ENCODE results near the gene PCDH1. TPM values are rescaled to one million over a fixed set of nuclear protein-coding genes. Genes with fewer than 3 reads are reported as not detected.

PCDH1 gene
- total RNA-seq, 1 donor from 2014 or later, result 11.5 TPM

GRCh38 chr5:141816598-141817399 is 61.4 kb downstream of the PCDH1 start:
- no peaks in the 10 kb centered on the region for H4K20me1 ChIP-seq (ENCODE audit: insufficient read depth, low read length)
- no peaks in the 10 kb centered on the region for H3K9me3 ChIP-seq (ENCODE audit: insufficient read depth, low read depth, low read length)
- Mint-ChIP-seq H3K27ac (ENCODE audit: unreplicated experiment) (no peak overlapping the region), H3K9me3 (ENCODE audit: unreplicated experiment) (peaks cover 4% of the 10 kb centered on the region), H3K36me3 (ENCODE audit: low read depth, unreplicated experiment) (no peaks in the 10 kb centered on the region), H3K27me3 (ENCODE audit: low read depth, unreplicated experiment) (peaks cover 21% of the 10 kb centered on the region), H3K4me3 (ENCODE audit: unreplicated experiment) (no peak overlapping the region), H3K4me1 (ENCODE audit: low read depth, unreplicated experiment) (peaks cover 16% of the 10 kb centered on the region)
- no peaks in the 10 kb centered on the region for H3K4me1 ChIP-seq (ENCODE audit: insufficient read depth, low read length)
- TF ChIP-seq CTCF (IDR thresholded peaks at IDR 0.05; ENCODE audit: insufficient read depth, low read depth, low read length) (no peak), EZH2 (IDR thresholded peaks at IDR 0.05; ENCODE audit: insufficient read depth, low read length) (no peak)
- FAIRE-seq (no peak), DNase-seq (ENCODE audit: low read depth) (no peak)
- no peak overlapping the region for H3K4me3 ChIP-seq (ENCODE audit: insufficient read depth, low read depth, low read length)
- H3K36me3 ChIP-seq (ENCODE audit: insufficient read depth, low read length), result no peaks in the 10 kb centered on the region
- no peak overlapping the region for H3K9ac ChIP-seq (ENCODE audit: low read length)
- no peaks in the 10 kb centered on the region for H3K79me2 ChIP-seq (ENCODE audit: insufficient read depth, low read length)
- H3K27ac ChIP-seq (ENCODE audit: low read depth, low read length), result no peak overlapping the region
- H3K4me2 ChIP-seq (ENCODE audit: low read length), result no peak overlapping the region
- peaks cover 4% of the 10 kb centered on the region for H3K27me3 ChIP-seq (ENCODE audit: insufficient read depth, low read length)
- H2AFZ ChIP-seq (ENCODE audit: low read depth, low read length), result no peak overlapping the region

- Histone ChIP-seq H3K4me3 (ENCODE audit: insufficient read depth, low read depth, low read length) (no peak overlapping the region), H3K27me3 (ENCODE audit: insufficient read depth, low read length) (peaks cover 8% of the 10 kb centered on the region), H3K9me3 (ENCODE audit: insufficient read depth, low read depth, low read length) (no peaks in the 10 kb centered on the region), H3K9ac (ENCODE audit: low read length) (no peak overlapping the region), H3K4me1 (ENCODE audit: insufficient read depth, low read length) (no peaks in the 10 kb centered on the region), H4K20me1 (ENCODE audit: insufficient read depth, low read length) (no peaks in the 10 kb centered on the region), H3K79me2 (ENCODE audit: insufficient read depth, low read length) (no peaks in the 10 kb centered on the region), H3K4me2 (ENCODE audit: low read length) (no peak overlapping the region), H3K27ac (ENCODE audit: low read depth, low read length) (no peak overlapping the region), H3K36me3 (ENCODE audit: insufficient read depth, low read length) (no peaks in the 10 kb centered on the region), H2AFZ (ENCODE audit: low read depth, low read length) (no peak overlapping the region)
- no peaks in the 10 kb centered on the region for H3K36me3 Mint-ChIP-seq (ENCODE audit: low read depth, unreplicated experiment)
- no peak for FAIRE-seq
- peaks cover 29% of the 10 kb centered on the region for H3K27me3 Mint-ChIP-seq (ENCODE audit: low read depth, unreplicated experiment)
- H3K4me3 Mint-ChIP-seq (ENCODE audit: unreplicated experiment), result no peak overlapping the region
- peaks cover 8% of the 10 kb centered on the region for H3K4me1 Mint-ChIP-seq (ENCODE audit: low read depth, unreplicated experiment)
- H3K9me3 Mint-ChIP-seq (ENCODE audit: unreplicated experiment), result peaks cover 4% of the 10 kb centered on the region
- TF ChIP-seq CTCF (IDR thresholded peaks at IDR 0.05; ENCODE audit: insufficient read depth, low read depth, low read length), result no peak
- TF ChIP-seq EZH2 (IDR thresholded peaks at IDR 0.05; ENCODE audit: insufficient read depth, low read length), result no peak
- H3K27ac Mint-ChIP-seq (ENCODE audit: unreplicated experiment), result no peak overlapping the region
- DNase-seq (ENCODE audit: low read depth), result no peak
Observed at GRCh38 chr5:141815796-141816180, 62.4 kb downstream of the PCDH1 start.

All from astrocyte (in vitro differentiated cells and primary cell).